Measurements from ENCODE around the gene NOSIP.

NOSIP gene

DNA sequence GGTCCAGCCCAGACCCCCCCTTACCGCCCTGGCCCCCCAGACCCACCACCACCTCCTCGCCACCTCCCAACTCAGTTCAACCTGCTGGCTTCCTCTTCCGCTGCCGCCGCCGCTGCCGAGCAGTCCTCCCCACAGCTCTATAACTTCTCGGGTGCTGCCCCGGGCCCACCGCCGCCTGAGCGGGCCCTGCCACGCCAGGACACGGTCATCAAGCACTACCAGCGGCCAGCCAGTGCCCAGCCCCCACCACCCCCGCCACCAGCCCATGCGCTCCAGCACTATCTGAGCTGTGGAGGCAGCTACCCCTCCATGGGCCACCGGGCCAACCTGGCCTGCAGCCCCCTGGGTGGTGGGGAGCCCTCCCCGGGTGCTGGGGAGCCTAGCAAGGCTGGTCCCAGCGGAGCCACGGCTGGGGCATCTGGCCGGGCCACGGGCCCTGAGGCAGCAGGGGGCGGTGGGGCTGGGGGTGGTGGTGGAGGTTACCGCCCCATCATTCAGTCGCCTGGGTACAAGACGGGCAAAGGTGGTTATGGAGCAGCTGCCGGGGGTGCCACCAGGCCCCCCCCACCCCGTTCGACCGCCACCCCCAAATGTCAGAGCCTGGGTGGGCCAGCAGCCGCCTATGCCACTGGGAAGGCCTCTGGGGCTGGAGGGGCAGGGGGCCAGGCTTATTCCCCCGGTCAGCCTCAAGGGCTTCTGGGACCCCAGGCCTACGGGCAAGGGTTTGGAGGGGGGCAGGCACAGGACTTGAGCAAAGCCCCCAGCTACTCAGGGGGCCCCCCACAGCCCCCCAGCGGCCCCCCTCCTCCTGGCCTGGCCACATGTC lies 14.8 kb upstream of the NOSIP start:
- no peak for DNase-seq

DNA sequence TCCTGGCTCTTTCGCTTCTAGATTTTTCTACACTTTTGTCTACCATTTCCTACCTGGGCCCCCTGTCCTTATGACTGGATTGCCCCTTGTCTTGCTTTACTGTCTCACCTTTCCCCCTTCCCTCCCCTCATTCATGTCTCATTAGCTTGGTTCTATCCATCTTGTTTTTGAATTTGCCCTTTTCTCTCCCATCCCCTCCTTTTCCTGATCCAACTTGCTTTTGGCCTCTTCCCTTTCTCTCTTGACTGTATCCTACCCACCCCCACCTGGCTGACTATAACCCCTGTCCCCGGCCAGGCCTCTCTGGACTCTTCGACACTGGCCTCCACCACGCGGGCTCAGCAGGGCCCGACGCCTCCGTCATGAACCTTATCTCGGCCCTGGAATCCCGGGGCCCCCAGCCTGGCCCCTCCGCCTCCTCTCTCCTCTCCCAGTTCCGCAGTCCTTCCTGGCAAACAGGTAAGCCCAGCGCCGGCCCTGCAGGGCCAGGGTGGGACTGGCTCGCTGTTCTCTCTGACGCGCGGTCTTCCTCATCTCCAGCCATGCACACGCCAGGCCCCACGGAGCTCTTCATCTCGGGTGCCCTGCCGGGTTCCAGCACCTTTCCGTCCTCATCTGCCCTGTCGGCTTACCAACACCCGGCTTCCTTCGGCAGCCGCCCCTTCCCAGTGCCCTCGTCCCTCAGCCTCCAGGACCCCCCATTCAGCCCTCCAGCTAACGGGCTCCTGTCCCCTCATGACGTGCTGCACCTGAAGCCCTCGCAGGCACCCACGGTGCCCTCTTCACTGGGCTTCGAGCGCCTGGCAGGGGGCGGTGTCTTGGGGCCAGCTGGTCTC lies 14.0 kb upstream of the NOSIP start:
- DNase-seq, result no peak

- DNase-seq, result peak; percentile 87 to 91
Measured at GRCh38 chr19:49593233-49594113, 13.1 kb upstream of the NOSIP start.

DNA sequence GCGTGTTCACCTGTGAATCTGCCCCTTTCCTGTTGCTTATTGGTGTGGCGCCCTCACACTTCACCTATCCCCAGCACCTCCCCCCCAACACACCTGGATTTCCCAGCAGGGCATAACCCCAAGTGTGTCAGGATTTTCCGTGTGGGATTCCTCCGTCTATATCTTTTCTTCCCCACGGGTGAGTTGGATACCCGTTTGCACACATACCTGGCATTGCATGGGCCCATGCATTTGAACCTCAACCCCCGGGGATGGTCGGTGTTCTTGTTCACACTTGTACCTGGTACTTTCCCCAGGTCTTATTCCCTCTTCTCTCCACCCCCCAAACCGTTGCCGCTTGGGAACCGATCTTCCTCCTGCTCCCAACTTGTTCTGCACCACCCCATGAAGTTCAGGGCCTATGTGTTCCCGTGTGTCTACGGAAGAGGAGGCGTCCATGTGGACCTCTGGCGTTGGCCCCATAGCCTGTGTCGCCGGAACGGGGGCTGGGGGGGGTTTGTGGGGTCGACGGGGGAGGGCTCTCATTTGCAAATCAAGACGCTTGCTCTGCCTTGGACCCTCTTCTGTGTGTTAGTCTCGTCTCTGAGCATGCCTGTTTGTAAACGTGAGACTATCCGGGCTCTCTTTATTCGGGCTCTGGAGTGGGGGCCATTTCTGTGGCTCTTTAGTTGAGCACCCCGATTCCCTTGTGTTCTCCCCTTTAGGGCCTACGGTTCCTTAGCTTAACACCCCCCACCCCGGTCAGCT lies 12.3 kb upstream of the NOSIP start:
- no peak for DNase-seq

- DNase-seq, result peak in 1 of 2 donors; percentile 48
Measured at GRCh38 chr19:49591731-49592485, 11.6 kb upstream of the NOSIP start.

GRCh38 chr19:49590971-49591730 lies 10.8 kb upstream of the NOSIP start, which contains the start of gene PRR12:
PRR12 (plus strand) TSS chr19:49591182; CDS start chr19:49591655, 473 bp downstream.
- DNase-seq, result peak; percentile 70 to 89

GRCh38 chr19:49590071-49590970 lies 10.0 kb upstream of the NOSIP start:
- DNase-seq, result peak; percentile 47 to 75

DNA sequence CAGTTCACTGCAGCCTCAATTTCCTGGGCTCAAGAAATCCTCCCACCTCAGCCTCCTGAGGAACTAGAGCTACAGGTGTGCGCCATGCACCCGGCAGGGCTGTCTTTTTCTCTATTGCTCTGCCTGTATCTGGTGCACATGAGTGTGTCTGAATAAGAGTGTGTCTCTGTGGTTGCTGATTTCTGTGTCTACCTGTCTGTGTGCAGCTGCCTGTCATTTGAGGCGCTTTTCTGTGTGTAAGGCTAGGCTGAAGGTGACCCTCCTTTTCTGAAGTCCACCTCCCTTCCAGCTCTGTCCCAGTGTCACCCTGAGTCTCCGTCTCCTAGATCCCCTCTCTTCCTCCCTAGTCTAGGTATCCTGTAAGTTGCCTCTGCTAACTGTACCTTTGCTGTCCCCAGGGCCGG lies 9.1 kb upstream of the NOSIP start:
- no peak for DNase-seq

DNA sequence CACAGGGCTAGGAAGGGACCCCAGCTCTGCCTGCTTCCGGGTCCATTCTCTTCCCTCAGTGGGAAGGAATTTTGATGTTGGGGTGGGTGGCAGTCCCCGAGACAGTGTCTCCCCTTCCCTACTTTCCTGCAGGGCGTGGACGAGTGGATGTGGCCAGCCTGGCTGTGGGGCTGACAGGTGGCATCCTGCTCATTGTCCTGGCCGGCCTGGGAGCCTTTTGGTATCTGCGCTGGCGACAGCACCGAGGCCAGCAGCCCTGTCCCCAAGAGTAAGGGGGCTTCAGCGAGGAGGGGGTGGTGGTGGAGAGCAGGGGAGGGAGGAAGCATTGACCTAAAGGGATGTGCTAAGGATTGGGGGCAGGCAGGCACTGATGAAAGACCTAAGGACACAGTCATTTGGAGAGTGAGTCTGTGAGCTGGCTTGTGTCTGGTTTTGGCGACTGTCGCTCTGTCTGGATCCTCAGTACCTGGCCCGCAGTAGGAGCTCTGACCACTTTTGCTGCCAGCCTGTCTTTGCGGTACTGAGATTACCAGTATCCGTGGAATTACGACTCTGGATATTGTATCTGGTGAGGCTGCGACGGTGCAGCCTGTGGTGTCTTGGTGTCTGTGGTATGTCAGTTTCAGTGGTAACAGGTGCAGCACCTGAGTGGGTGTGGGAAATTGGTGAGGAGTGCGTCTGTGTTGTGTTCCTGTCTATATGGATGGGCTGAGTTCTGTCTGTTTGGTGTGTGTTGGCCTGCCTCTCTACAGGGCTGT lies 8.2 kb upstream of the NOSIP start:
- DNase-seq, result no peak

- no peak for DNase-seq
Measured at GRCh38 chr19:49587227-49587626, 6.9 kb upstream of the NOSIP start.

GRCh38 chr19:49585023-49585422 lies 4.7 kb upstream of the NOSIP start:
- DNase-seq, result no peak

DNA sequence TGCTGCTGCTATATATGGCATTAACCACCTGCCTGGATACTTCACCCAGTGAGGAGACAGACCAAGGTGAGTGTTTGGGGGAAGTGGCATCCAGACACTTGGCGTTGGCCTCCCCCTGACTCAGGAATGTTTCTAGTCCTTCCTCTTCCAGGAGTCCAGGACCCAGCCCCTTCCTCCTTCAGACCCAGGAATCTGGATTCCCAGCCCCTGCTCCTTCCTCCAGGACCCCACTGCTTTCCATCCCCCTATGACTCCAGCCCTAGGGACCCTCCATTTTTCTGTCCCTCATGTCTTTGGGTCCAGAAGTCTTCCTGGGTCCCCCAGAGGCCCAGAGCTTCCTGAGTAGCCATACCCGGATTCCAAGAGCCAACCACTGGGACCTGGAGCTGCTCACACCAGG lies 2.9 kb upstream of the NOSIP start:
- DNase-seq, result no peak

DNA sequence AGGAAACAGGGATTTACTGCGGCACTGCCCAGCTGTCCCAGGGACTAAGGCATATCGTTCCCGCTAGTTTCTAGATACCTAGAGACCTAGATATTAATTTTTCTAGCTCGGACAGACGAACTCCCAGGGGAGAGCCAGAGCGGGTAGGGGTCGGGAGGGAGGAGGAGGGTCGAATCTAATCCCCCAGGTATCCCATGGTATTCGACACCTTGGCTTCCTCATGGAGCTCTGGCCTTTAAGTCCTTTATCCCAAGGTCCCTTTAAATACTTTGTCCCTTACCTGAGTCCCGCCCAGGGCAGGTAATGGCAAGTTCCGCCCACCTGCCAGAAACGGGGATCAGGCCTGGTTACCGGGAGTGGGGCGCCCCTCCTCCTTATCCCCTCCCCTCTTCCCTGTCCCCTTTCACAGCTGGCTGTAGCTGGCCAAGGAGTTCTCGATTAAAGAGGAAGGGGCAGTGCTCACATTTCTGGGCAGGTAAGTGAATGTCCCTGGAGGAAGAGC lies 702 bp upstream of the NOSIP start, which contains the start of gene PRRG2:
Gene PRRG2, plus strand, starts transcription at position 310 of the 502 bp plus-strand sequence. CDS start 1,904 bp downstream, outside the sequence.
- DNase-seq, result no peak

- DNase-seq, result no peak
Measured at GRCh38 chr19:49579947-49580263, 451 bp downstream of the NOSIP start.

DNA sequence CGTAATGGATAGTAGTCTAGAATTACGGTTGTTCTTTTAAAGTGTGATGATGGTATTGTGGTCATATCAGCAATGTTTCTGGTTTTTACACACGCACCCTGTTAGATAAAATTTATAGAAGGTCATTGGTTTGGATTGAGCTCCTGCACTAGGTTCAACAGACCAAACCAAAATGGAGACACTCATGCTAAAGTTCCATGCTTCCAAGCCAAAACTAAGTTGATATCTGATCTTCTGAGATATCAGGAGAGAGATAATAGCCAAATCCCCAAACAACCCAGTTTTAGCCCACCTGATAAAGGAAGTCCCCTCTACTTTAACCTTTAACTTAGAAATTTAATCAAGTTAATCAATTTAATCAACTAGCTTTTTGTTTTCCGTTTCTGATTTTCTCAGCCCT lies 1.2 kb downstream of the NOSIP start:
- no peak for DNase-seq

- no peak for DNase-seq
Measured at GRCh38 chr19:49574206-49574755, 6.1 kb downstream of the NOSIP start.

DNA sequence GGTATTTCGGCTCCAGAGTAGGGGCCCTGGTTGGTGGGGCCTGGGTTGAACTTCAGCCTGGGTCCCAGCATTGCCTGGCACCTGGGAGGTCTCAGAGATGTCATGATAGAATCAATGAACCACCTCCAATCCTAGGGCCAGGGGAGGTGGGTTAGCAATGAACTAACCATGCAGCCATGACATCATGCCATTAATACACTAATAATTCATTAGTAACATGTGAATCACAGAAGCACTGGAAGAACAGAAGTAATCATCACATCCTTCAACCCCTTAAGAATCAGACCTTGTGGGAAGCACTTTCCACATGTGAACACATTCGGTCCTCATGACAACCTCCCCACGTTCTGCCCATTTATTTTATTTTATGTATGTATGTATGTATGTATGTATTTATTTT lies 6.9 kb downstream of the NOSIP start:
- no peak for DNase-seq

DNA sequence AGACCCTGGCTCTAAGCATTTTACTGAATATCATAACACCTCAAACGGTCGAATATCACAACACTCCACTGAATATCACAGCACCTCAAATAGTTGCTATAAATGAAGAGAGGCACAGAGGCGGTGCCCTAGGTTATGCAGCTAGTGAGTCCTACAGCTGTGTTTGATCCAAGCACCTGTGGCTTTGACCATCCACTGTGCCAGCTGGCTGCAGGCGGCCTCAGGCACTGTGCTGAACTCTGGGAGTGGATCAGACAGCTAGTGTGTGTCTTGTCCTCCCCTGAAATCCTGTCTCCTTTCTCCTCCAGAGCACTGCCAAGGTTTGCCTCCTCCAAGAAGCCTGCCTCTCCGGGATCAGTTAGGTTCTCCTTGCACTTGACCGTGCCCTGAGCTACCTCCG lies 7.3 kb downstream of the NOSIP start:
- no peak for DNase-seq
